B cell (primary cell): ENCODE measurements around the gene CLEC18B.

Experiments
- CTCF ChIP-seq: fragments of 200-600 bp; IDR thresholded peaks from one replicate; pipeline ENCODE4 v1.8.0; 2022; ENCODE audit warnings: antibody characterized with exemption, mild to moderate bottlenecking
- EZH2 ChIP-seq: IDR thresholded peaks from 2 replicates; pipeline ENCODE4 v1.6.1; 2012; ENCODE audit warnings: borderline replicate concordance, low read depth, mild to moderate bottlenecking, moderate library complexity, low read length; ENCODE audit not compliant: insufficient read depth, poor library complexity, severe bottlenecking

- TF ChIP-seq CTCF = no peak
- no peak for TF ChIP-seq EZH2
These were observed 45.6 kb upstream of the CLEC18B start for GRCh38 chr16:74466872-74467271.
